Activated CD4-positive, alpha-beta T cell treated with anti-CD3 and anti-CD28 coated beads, Interleukin-2, amount 10 ng/mL, durations not matched to agents 7 days and 5 days (primary cell): ENCODE results near the gene FRY. TPM values are rescaled to one million over a fixed set of nuclear protein-coding genes. Genes with fewer than 3 reads are reported as not detected.

Source experiments
- CTCF ChIA-PET: fragments of 350-600 bp; sonication (Branson Sonifier 250); formaldehyde crosslinking; loops from one replicate; lab custom pipeline; 2021; ENCODE audit warnings: antibody characterized with exemption; lab: Charles Lee
- POLR2A ChIA-PET: fragments of 350-600 bp; sonication (Branson Sonifier 250); formaldehyde crosslinking; loops from one replicate; lab custom pipeline; 2021; ENCODE audit warnings: antibody characterized with exemption; lab: Charles Lee
- DNase-seq: peaks from one replicate; pipeline ENCODE4 v3.0.0-alpha.2; 2020
- H3K27ac Mint-ChIP-seq: one replicate; pipeline ENCODE4 v1.8.0; 2021; ENCODE audit warnings: mild to moderate bottlenecking, moderate library complexity, mixed read lengths
- H3K27me3 Mint-ChIP-seq: one replicate; pipeline ENCODE4 v1.8.0; 2021; ENCODE audit warnings: mixed read lengths
- H3K36me3 Mint-ChIP-seq: one replicate; pipeline ENCODE4 v1.8.0; 2021; ENCODE audit warnings: low read depth, mixed read lengths
- H3K4me1 Mint-ChIP-seq: one replicate; pipeline ENCODE4 v1.8.0; 2021; ENCODE audit warnings: mixed read lengths
- H3K4me3 Mint-ChIP-seq: one replicate; pipeline ENCODE4 v1.8.0; 2021; ENCODE audit warnings: mild to moderate bottlenecking, moderate library complexity, mixed read lengths
- H3K9me3 Mint-ChIP-seq: one replicate; pipeline ENCODE4 v1.8.0; 2021; ENCODE audit warnings: mixed read lengths
- total RNA-seq, 2 experiments: library from RNA; stranded (reverse); gene quantifications; one replicate each; pipeline ENCODE4 v1.2.3, GENCODE V29; 2021

Gene FRY
- total RNA-seq, 2 experiments from 2014 or later: 12.0 to 14.3 TPM

DNA sequence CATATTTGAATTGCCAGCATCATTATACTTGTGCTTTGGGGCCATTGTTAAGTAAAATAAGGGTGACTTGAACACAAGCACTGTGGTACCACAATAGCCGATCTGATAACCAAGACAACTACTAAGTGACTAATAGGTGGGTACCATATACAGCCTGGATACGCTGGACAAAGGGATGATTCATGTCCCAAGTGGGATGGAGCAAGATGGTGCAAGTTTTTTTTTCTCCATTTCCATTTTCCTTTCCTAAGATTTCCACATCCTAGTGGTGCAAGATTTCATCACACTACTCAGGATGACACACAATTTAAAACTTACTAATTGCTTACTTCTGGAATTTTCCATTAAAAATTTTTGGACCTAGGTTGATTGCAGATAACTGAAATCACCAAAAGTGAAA lies 298.9 kb downstream of the FRY start:
- Mint-ChIP-seq H3K27ac (no peak overlapping the region), H3K36me3 (peaks cover 52% of the 10 kb centered on the region), H3K4me1 (peaks cover 2% of the 10 kb centered on the region), H3K4me3 (no peak overlapping the region), H3K27me3 (no peaks in the 10 kb centered on the region), H3K9me3 (no peaks in the 10 kb centered on the region)
- DNase-seq: no peak
- ChIA-PET POLR2A (no interaction called here), CTCF (no interaction called here)

DNA sequence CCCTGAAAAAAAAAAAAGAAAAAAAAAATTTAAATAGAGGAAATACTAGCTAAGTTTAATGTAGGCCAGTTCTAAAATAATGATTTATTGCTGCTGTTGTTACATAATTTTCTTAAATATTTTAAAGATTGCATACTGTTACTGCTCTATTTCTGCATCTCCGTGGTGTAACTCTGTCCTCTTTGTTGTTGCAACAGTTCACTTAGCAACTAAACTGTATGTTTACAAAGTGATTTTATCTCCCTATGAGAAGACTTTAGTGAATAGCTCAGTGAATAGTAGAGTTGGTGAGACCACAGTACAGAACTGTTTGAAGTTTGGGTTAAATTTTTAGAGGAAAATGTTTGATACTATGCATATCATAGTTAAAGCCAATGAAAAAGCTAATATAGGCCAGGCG lies 303.1 kb downstream of the FRY start:
- peaks cover 78% of the 10 kb centered on the region for H3K36me3 Mint-ChIP-seq
- no peak overlapping the region for H3K27ac Mint-ChIP-seq
- POLR2A ChIA-PET: no interaction called here
- no peaks in the 10 kb centered on the region for H3K27me3 Mint-ChIP-seq
- CTCF ChIA-PET: interaction anchor here (0.6 kb wide), 1 partner anchor 303 kb away, joined by 3 read pairs; no protein-coding TSS in a partner anchor
- H3K4me3 Mint-ChIP-seq: no peak overlapping the region
- peaks cover 2% of the 10 kb centered on the region for H3K4me1 Mint-ChIP-seq
- DNase-seq: no peak
- H3K9me3 Mint-ChIP-seq: peaks cover 10% of the 10 kb centered on the region

GRCh38 chr13:32340914-32341313 lies 309.3 kb downstream of the FRY start:
- no peaks in the 10 kb centered on the region for H3K4me1 Mint-ChIP-seq
- no peak for DNase-seq

DNA sequence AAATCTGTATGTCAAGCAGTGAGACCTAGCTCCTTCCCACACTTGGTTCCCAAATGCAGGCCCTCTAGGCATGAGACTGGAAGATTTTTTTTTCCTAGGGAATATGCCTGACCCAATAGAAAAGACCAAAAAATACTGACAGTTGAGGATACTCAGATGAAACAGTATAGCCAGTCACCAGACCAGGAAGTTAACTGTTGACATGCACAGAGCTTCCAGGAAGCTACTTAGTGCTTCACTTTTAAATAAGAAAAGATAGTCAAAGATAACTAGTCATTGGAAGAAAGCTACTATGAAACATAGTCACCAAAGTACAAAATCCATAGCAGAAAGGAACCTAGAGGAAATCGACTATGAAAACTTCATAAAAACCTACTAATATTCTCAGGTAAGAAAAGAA lies 316.1 kb downstream of the FRY start:
- H3K4me3 Mint-ChIP-seq: no peak overlapping the region
- ChIA-PET POLR2A (interaction anchor here (0.6 kb wide), 1 partner anchor 121 kb away, joined by 7 read pairs; no protein-coding TSS in a partner anchor), CTCF (interaction anchor here (0.7 kb wide), 1 partner anchor 29 kb away, joined by 3 read pairs; no protein-coding TSS in a partner anchor)
- H3K4me1 Mint-ChIP-seq: peaks cover 23% of the 10 kb centered on the region
- no peak for DNase-seq
- H3K27me3 Mint-ChIP-seq: no peaks in the 10 kb centered on the region
- peaks cover 40% of the 10 kb centered on the region for H3K36me3 Mint-ChIP-seq
- no peaks in the 10 kb centered on the region for H3K9me3 Mint-ChIP-seq
- peak overlapping the region; percentile 42 for H3K27ac Mint-ChIP-seq

More at GRCh38 chr13:32340914-32341313, 309.3 kb downstream of the FRY start:
- Mint-ChIP-seq H3K27me3 (no peaks in the 10 kb centered on the region), H3K9me3 (peaks cover 17% of the 10 kb centered on the region), H3K27ac (no peak overlapping the region), H3K4me3 (no peak overlapping the region), H3K36me3 (peaks cover 43% of the 10 kb centered on the region)
- ChIA-PET POLR2A (no interaction called here), CTCF (no interaction called here)
